SH-SY5Y (cell line): ENCODE data around the gene RELL1.

Experiments
- GATA2 ChIP-seq: IDR thresholded peaks from 2 replicates; pipeline ENCODE4 v1.6.1; 2011; ENCODE audit warnings: mild to moderate bottlenecking, low read depth, low read length
- GATA3 ChIP-seq: IDR thresholded peaks from 2 replicates; pipeline ENCODE4 v1.6.1; 2011; ENCODE audit warnings: low read depth, mild to moderate bottlenecking, low read length, moderate library complexity

Gene RELL1

GRCh38 chr4:37591349-37591748, 94.8 kb downstream of the RELL1 start:
- TF ChIP-seq GATA2 (no peak), GATA3 (no peak)

- TF ChIP-seq GATA3 (no peak), GATA2 (no peak)
These were observed 96.2 kb downstream of the RELL1 start for GRCh38 chr4:37590016-37590415.

- TF ChIP-seq GATA2 (no peak), GATA3 (no peak)
These were observed 98.0 kb downstream of the RELL1 start for GRCh38 chr4:37588150-37588549.

- no peak for TF ChIP-seq GATA3
- TF ChIP-seq GATA2, result no peak
These were observed 100.0 kb downstream of the RELL1 start for GRCh38 chr4:37586194-37586593.

- TF ChIP-seq GATA2, result no peak
- TF ChIP-seq GATA3, result no peak
These were observed 101.6 kb downstream of the RELL1 start for GRCh38 chr4:37584493-37585060.

GRCh38 chr4:37584071-37584470, 102.1 kb downstream of the RELL1 start:
- TF ChIP-seq GATA2, result no peak
- no peak for TF ChIP-seq GATA3

GRCh38 chr4:37573566-37573965, 112.6 kb downstream of the RELL1 start:
- TF ChIP-seq GATA2 (no peak), GATA3 (no peak)

GRCh38 chr4:37568489-37568888, 117.7 kb downstream of the RELL1 start:
- TF ChIP-seq GATA3 (no peak), GATA2 (no peak)

GRCh38 chr4:37567836-37568235, 118.3 kb downstream of the RELL1 start:
- TF ChIP-seq GATA2, result no peak
- no peak for TF ChIP-seq GATA3

GRCh38 chr4:37562592-37562991, 123.6 kb downstream of the RELL1 start:
- TF ChIP-seq GATA2 (no peak), GATA3 (no peak)

GRCh38 chr4:37561803-37562207, 124.4 kb downstream of the RELL1 start:
- TF ChIP-seq GATA3 (no peak), GATA2 (no peak)

GRCh38 chr4:37561196-37561802, 124.9 kb downstream of the RELL1 start:
- no peak for TF ChIP-seq GATA3
